Caco-2 (cell line): ENCODE results near the gene UGT1A3. TPM values are rescaled to one million over a fixed set of nuclear protein-coding genes. Genes with fewer than 3 reads are reported as not detected.

Experiments
- BruUV-seq: library from RNA; stranded (reverse); fragments of 400-500 nt; replicated peaks from 2 replicates; lab custom pipeline; 2021; lab: Mats Ljungman, UMichigan
- CTCF ChIA-PET: fragments of 300-600 bp; sonication (Branson Sonifier 250); formaldehyde crosslinking; loops from one replicate; lab custom pipeline; 2022; ENCODE audit warnings: antibody characterized with exemption; lab: Charles Lee
- POLR2A ChIA-PET: fragments of 300-600 bp; sonication (Branson Sonifier 250); formaldehyde crosslinking; loops from one replicate; lab custom pipeline; 2022; ENCODE audit warnings: antibody characterized with exemption; lab: Charles Lee
- DNase-seq, 2 experiments: peaks; one replicate each; pipeline versions ENCODE4 v3.0.0 to v3.0.0-alpha.2; 2020 to 2022
- H3K27me3 ChIP-seq: replicated peaks from 2 replicates; pipeline ENCODE4 v1.6.0; 2011; ENCODE audit warnings: low read length; ENCODE audit not compliant: control insufficient read depth, insufficient read depth
- H3K36me3 ChIP-seq: 2 replicates; pipeline ENCODE4 v1.5.1; 2011; ENCODE audit warnings: low read length; ENCODE audit not compliant: control insufficient read depth, insufficient read depth
- H3K4me1 ChIP-seq: fragments of 250-450 bp; sonication (Bioruptor Pico); 2 replicates; pipeline ENCODE4 v1.5.1; 2020; ENCODE audit warnings: mild to moderate bottlenecking
- H3K4me3 ChIP-seq: 2 replicates; pipeline ENCODE4 v1.5.1; 2011; ENCODE audit warnings: low read depth, mild to moderate bottlenecking, control low read depth, low read length
- H3K9me3 ChIP-seq: fragments of 250-450 bp; sonication (Bioruptor Pico); 2 replicates; pipeline ENCODE4 v1.5.1; 2020; ENCODE audit warnings: mild to moderate bottlenecking, moderate library complexity
- H3K27ac Mint-ChIP-seq: one replicate; pipeline ENCODE4 v1.8.0; 2022; ENCODE audit warnings: mixed read lengths; ENCODE audit not compliant: unreplicated experiment
- H3K27me3 Mint-ChIP-seq: one replicate; pipeline ENCODE4 v1.8.0; 2022; ENCODE audit warnings: mixed read lengths; ENCODE audit not compliant: insufficient read depth, unreplicated experiment
- H3K36me3 Mint-ChIP-seq: one replicate; pipeline ENCODE4 v1.8.0; 2022; ENCODE audit warnings: mild to moderate bottlenecking, mixed read lengths; ENCODE audit not compliant: insufficient read depth, unreplicated experiment
- H3K4me1 Mint-ChIP-seq: one replicate; pipeline ENCODE4 v1.8.0; 2022; ENCODE audit warnings: low read depth, mixed read lengths; ENCODE audit not compliant: unreplicated experiment
- H3K4me3 Mint-ChIP-seq: one replicate; pipeline ENCODE4 v1.8.0; 2022; ENCODE audit warnings: mild to moderate bottlenecking, moderate library complexity, mixed read lengths; ENCODE audit not compliant: unreplicated experiment
- H3K9me3 Mint-ChIP-seq: one replicate; pipeline ENCODE4 v1.8.0; 2022; ENCODE audit warnings: mixed read lengths; ENCODE audit not compliant: unreplicated experiment
- intact Hi-C: fragments of 100-400 bp; cut with micrococcal nuclease; formaldehyde crosslinking; loops from one replicate; pipeline ENCODE4 v1.10.0; 2022; ENCODE audit not compliant: unreplicated experiment
- total RNA-seq: library from RNA; stranded (reverse); gene quantifications from 2 replicates; pipeline ENCODE4 v1.2.3, GENCODE V29; 2022
- TF ChIP-seq, protein P1 (sequence below), 2 experiments: fragments of 200-600 bp in 1 of 2; IDR thresholded peaks; 1 replicate in 1 of 2; 2 replicates in 1 of 2; pipeline versions ENCODE4 v1.5.1 to v1.8.0; 2011 to 2022; ENCODE audit warnings: antibody characterized with exemption in 1 of 2, control low read depth in 1 of 2, inconsistent platforms in 1 of 2, low read depth in 1 of 2, low read length in 1 of 2, mild to moderate bottlenecking in 1 of 2, moderate library complexity in 1 of 2; ENCODE audit not compliant: insufficient read depth in 1 of 2, severe bottlenecking in 1 of 2, unreplicated experiment in 1 of 2

The UGT1A3 gene
- total RNA-seq, 1 experiment from 2014 or later = 0.64 TPM

DNA sequence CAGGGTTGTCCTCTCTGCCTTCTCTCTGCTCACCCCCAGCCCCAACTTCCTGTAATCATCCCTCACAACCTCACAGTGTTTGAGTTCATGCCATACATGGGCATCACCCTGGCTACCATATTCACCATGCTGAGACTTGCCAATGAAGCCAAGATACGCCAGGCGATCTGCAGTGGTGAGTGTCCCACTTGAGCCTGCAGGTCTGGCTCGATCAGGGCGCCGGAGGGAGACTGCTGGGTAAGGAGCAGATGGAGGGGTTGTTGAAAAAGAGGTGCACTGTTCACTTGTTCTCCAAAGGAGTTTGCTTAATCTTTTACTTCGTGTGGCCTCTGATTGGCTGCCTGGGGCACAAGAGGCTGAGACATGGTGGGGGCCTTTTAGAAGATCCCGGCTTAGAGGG, 63.9 kb downstream of the UGT1A3 start:
- no peaks in the 10 kb centered on the region for H3K4me1 ChIP-seq
- ChIA-PET CTCF (interaction anchor here (0.7 kb wide), 1 partner anchor 136 kb away, joined by 3 read pairs; no protein-coding TSS in a partner anchor), POLR2A (no interaction called here)
- Mint-ChIP-seq H3K36me3 (no peaks in the 10 kb centered on the region), H3K4me3 (no peak overlapping the region), H3K9me3 (no peaks in the 10 kb centered on the region), H3K4me1 (no peaks in the 10 kb centered on the region), H3K27me3 (no peaks in the 10 kb centered on the region), H3K27ac (no peak overlapping the region)
- no peak overlapping the region for H3K4me3 ChIP-seq
- intact Hi-C loops = no loop called here
- H3K9me3 ChIP-seq = no peaks in the 10 kb centered on the region
- BruUV-seq = no TSS peak
- TF ChIP-seq, protein P1, sequence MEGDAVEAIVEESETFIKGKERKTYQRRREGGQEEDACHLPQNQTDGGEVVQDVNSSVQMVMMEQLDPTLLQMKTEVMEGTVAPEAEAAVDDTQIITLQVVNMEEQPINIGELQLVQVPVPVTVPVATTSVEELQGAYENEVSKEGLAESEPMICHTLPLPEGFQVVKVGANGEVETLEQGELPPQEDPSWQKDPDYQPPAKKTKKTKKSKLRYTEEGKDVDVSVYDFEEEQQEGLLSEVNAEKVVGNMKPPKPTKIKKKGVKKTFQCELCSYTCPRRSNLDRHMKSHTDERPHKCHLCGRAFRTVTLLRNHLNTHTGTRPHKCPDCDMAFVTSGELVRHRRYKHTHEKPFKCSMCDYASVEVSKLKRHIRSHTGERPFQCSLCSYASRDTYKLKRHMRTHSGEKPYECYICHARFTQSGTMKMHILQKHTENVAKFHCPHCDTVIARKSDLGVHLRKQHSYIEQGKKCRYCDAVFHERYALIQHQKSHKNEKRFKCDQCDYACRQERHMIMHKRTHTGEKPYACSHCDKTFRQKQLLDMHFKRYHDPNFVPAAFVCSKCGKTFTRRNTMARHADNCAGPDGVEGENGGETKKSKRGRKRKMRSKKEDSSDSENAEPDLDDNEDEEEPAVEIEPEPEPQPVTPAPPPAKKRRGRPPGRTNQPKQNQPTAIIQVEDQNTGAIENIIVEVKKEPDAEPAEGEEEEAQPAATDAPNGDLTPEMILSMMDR (IDR thresholded peaks at IDR 0.05; ENCODE audit: insufficient read depth in 1 of 2, low read depth in 1 of 2, low read length in 1 of 2, severe bottlenecking in 1 of 2, unreplicated experiment in 1 of 2) = no peak
- no peak for DNase-seq
- no peaks in the 10 kb centered on the region for H3K36me3 ChIP-seq
- H3K27me3 ChIP-seq = no peaks in the 10 kb centered on the region

DNA sequence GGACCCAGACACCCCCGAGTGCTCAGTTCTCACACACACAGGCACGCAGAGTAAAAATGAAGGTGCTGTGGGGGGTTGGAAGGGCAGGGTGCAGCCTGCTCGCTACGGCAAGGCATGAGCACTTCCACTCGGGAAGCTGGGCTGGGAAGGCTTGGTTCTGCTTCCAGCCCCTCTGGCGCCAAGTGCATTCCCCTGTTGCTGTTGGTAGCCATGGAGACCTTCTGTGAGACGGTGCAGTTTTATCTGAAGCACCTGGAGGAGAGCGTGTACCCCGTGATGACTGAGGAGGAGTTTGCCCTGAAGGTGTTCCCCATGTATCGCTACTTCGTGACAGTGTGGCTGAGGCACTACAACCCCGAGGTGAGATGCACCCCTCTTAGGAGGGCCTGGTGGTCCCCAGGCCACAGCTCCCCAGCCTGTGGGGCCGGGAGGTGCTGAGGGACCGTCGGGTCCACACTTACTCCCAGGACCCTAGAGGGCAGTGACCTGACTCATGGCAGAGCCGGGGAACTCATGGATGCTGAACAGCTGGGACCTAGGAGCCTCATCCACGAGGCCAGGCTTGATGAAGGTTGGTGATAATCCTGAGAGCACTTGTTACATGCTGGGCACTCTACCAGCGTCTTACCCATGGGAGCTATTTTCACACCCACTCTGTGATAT, 64.8 kb downstream of the UGT1A3 start:
- CTCF ChIA-PET = no interaction called here

DNA sequence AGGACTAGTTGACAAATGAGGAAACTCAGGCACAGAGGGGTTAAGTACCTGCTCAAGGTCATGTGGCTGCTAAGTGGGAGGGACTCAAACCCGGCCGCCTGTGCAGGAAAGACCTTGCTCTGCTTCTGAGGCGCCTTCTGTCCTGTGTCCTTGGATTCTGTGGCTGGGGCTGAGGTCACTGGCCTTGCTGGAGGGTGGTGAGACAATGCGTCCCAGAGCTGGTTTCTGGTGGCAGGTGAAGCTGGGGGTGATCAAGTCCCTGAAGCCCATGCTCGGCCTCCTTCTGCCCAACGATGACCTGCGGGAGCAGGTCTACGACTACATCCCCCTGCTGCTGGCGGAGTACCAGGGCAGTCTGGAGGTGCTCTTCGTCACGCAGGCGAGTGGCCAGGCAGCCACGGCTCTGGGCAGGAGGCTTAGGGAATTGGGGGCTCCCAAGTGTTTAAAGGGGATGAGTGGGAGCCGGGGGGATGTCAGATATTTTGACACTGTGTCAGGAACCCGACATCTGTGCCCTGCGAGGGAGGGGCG, 65.4 kb downstream of the UGT1A3 start:
- Mint-ChIP-seq H3K36me3 (no peaks in the 10 kb centered on the region), H3K9me3 (no peaks in the 10 kb centered on the region), H3K4me1 (no peaks in the 10 kb centered on the region), H3K4me3 (no peak overlapping the region), H3K27ac (no peak overlapping the region), H3K27me3 (no peaks in the 10 kb centered on the region)
- Histone ChIP-seq H3K4me1 (no peaks in the 10 kb centered on the region), H3K27me3 (no peaks in the 10 kb centered on the region), H3K36me3 (no peaks in the 10 kb centered on the region), H3K9me3 (no peaks in the 10 kb centered on the region), H3K4me3 (no peak overlapping the region)
- ChIA-PET CTCF (no interaction called here), POLR2A (no interaction called here)
- intact Hi-C loops = no loop called here
- no peak for DNase-seq
- no TSS peak for BruUV-seq
- TF ChIP-seq, protein P1 (IDR thresholded peaks at IDR 0.05; ENCODE audit: insufficient read depth in 1 of 2, low read depth in 1 of 2, low read length in 1 of 2, severe bottlenecking in 1 of 2, unreplicated experiment in 1 of 2) = no peak

More for the DNA sequence above, 64.8 kb downstream of the UGT1A3 start:
- intact Hi-C loops = no loop called here
- Mint-ChIP-seq H3K9me3 (no peaks in the 10 kb centered on the region), H3K36me3 (no peaks in the 10 kb centered on the region), H3K27ac (no peak overlapping the region), H3K4me1 (no peaks in the 10 kb centered on the region), H3K4me3 (no peak overlapping the region), H3K27me3 (no peaks in the 10 kb centered on the region)
- POLR2A ChIA-PET = no interaction called here
- no peak overlapping the region for H3K4me3 ChIP-seq
- no peaks in the 10 kb centered on the region for H3K4me1 ChIP-seq
- TF ChIP-seq, protein P1 (IDR thresholded peaks at IDR 0.05; ENCODE audit: insufficient read depth in 1 of 2, low read depth in 1 of 2, low read length in 1 of 2, severe bottlenecking in 1 of 2, unreplicated experiment in 1 of 2) = no peak
- H3K36me3 ChIP-seq = no peaks in the 10 kb centered on the region
- DNase-seq = no peak
- H3K27me3 ChIP-seq = no peaks in the 10 kb centered on the region
- no TSS peak for BruUV-seq
- H3K9me3 ChIP-seq = no peaks in the 10 kb centered on the region
